ENCODE results near the gene ETFB. TPM values are rescaled to one million over a fixed set of nuclear protein-coding genes. Genes with fewer than 3 reads are reported as not detected.
A peak's percentile ranks its signal among the peaks of the same experiment; 100 is the strongest.

The ETFB gene
- total and polyA plus RNA-seq, 9 of the 15 experiments (the other 6 are each of a cell fraction or from before 2014, with no cell fraction given), result 18.1 to 143 (median 96.1) TPM

DNA sequence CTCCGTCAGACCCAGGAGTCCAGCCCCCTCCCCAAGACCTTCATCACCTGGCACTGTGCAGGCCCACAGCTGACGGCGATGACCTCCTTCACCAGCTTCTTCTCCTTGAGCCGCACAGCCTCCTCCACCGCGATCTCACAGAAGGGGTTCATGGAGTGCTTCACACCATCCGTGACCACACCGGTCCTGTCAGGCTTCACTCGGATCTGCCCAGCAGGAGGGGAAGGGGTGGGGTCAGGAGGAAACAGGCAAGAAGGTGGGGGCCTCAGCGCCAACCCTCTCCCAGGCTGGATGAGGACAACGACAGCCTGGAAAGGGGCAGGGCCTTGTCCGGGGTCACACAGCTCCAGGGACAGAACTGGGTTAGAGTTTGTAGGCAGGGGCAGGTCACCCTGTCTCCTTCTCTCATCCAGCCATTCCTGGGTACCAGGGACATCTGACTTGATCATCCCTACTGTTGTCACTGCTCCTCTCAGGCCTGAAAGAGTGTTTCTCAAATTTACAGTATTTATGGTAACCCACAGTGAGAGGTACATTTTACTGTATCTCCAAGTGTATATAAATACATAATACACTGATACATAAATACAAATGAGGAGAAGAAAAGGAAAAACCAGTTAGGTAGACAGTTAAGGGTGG lies 12.0 kb downstream of the ETFB start:
- H3K27ac ChIP-seq (ENCODE audit: extremely low read depth, low read depth, low read length), result peak overlapping the region; percentile 32; the same call in 2 of the 3 replicates
- no peak overlapping the region for H2AFZ ChIP-seq (ENCODE audit: low read depth, low read length)
- no TSS peak for BruUV-seq (replicated peaks)
- no peaks in the 10 kb centered on the region for H3K27me3 ChIP-seq (ENCODE audit: control insufficient read depth in 2 of 2, insufficient read depth in 2 of 2, low read length in 2 of 2)
- FAIRE-seq (no peak), ATAC-seq (no peak), DNase-seq (ENCODE audit: extremely low read depth in 1 of 4, low spot score in 3 of 4) (peak in 2 of 4 experiments; percentile 40 to 46)
- peaks cover 5% of the 10 kb centered on the region for H3K9me1 ChIP-seq (ENCODE audit: control insufficient read depth, insufficient read depth, low read length)
- H3K79me2 ChIP-seq (ENCODE audit: control insufficient read depth, insufficient read depth, low read length), result peaks cover 13% of the 10 kb centered on the region
- peak overlapping the region in 1 of 2 experiments; percentile 83; a peak in 2 of 4 replicates for H3K9ac ChIP-seq (ENCODE audit: insufficient read depth in 1 of 2, low read depth in 2 of 2, low read length in 2 of 2)
- WGBS (ENCODE audit: insufficient coverage, low coverage, missing lambda C conversion rate), result 83% methylated on average over 11 of the region's 12 CpGs
- intact Hi-C loops (cut with micrococcal nuclease), result loop anchor here (5.0 kb wide), 1 partner anchor 38 kb away; the partner anchor contains the start of gene C19orf84
- H3K36me3 ChIP-seq (ENCODE audit: control insufficient read depth, insufficient read depth, low read length), result peaks cover 39% of the 10 kb centered on the region
- in situ Hi-C loops (cut with MboI), result no loop called here
- peaks cover 29 to 36% of the 10 kb centered on the region in 2 experiments for H3K4me1 ChIP-seq (replicated peaks in 1 of 2; ENCODE audit: control insufficient read depth in 2 of 2, insufficient read depth in 2 of 2, low read length in 2 of 2)
- ChIA-PET CTCF (ENCODE audit: low intra/inter-chr PET ratio) (no interaction called here), POLR2A (interaction anchor here (0.8 to 1.7 kb wide), 5 partner anchors 10 to 14 kb away, joined by 3 to 7 read pairs (median 4); partner anchors contain the start of gene ETFB)
- no peak overlapping the region for H3K4me2 ChIP-seq (ENCODE audit: insufficient read depth, low read length)
- 0 out of 2 replicates have a peak, but pooled peaks cover 4% of the 10 kb centered on the region for H4K20me1 ChIP-seq (replicated peaks; ENCODE audit: control insufficient read depth, insufficient read depth, low read length)
- TF ChIP-seq ARID1B (IDR thresholded peaks at IDR 0.05) (no peak), ELF1 (tag; IDR thresholded peaks at IDR 0.05) (no peak), CXXC5 (CRISPR knock-in tag; IDR thresholded peaks at IDR 0.05) (no peak), NEUROD1 (IDR thresholded peaks at IDR 0.05; ENCODE audit: borderline replicate concordance, low read depth, low read length, partially characterized antibody) (no peak), TFAM (CRISPR knock-in tag; conservative IDR thresholded peaks at IDR 0.05) (no peak), ZNF79 (CRISPR knock-in tag; IDR thresholded peaks at IDR 0.05; ENCODE audit: low read depth) (no peak)
- TF ChIP-seq, protein P1, sequence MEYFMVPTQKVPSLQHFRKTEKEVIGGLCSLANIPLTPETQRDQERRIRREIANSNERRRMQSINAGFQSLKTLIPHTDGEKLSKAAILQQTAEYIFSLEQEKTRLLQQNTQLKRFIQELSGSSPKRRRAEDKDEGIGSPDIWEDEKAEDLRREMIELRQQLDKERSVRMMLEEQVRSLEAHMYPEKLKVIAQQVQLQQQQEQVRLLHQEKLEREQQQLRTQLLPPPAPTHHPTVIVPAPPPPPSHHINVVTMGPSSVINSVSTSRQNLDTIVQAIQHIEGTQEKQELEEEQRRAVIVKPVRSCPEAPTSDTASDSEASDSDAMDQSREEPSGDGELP (CRISPR knock-in tag; IDR thresholded peaks at IDR 0.05; ENCODE audit: borderline replicate concordance), result 0 out of 2 replicates have a peak, but pooled peaks have one; percentile 14
- TF ChIP-seq, protein P2, sequence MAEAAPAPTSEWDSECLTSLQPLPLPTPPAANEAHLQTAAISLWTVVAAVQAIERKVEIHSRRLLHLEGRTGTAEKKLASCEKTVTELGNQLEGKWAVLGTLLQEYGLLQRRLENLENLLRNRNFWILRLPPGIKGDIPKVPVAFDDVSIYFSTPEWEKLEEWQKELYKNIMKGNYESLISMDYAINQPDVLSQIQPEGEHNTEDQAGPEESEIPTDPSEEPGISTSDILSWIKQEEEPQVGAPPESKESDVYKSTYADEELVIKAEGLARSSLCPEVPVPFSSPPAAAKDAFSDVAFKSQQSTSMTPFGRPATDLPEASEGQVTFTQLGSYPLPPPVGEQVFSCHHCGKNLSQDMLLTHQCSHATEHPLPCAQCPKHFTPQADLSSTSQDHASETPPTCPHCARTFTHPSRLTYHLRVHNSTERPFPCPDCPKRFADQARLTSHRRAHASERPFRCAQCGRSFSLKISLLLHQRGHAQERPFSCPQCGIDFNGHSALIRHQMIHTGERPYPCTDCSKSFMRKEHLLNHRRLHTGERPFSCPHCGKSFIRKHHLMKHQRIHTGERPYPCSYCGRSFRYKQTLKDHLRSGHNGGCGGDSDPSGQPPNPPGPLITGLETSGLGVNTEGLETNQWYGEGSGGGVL (CRISPR knock-in tag; IDR thresholded peaks at IDR 0.05), result no peak
- H3K9me3 ChIP-seq (replicated peaks; ENCODE audit: control insufficient read depth, insufficient read depth, low read depth, low read length), result no peaks in the 10 kb centered on the region
- no peak overlapping the region for H3K4me3 ChIP-seq

All from K562 (cell line).